ENCODE data around the gene ZC3H12A.
A peak's percentile ranks its signal among the peaks of the same experiment; 100 is the strongest.

ZC3H12A gene

GRCh38 chr1:37455516-37455915 lies 18.9 kb upstream of the ZC3H12A start:
- no peak for DNase-seq (ENCODE audit: low read depth)

- DNase-seq (ENCODE audit: low read depth), result no peak
Observed at GRCh38 chr1:37456614-37457013, 17.8 kb upstream of the ZC3H12A start.

- DNase-seq (ENCODE audit: low read depth), result no peak
Observed at GRCh38 chr1:37458551-37458950, 15.8 kb upstream of the ZC3H12A start.

- DNase-seq (ENCODE audit: low read depth), result no peak
Observed at GRCh38 chr1:37461698-37462436, 12.5 kb upstream of the ZC3H12A start.

GRCh38 chr1:37464443-37464842 lies 9.9 kb upstream of the ZC3H12A start:
- no peak for DNase-seq (ENCODE audit: low read depth)

GRCh38 chr1:37465593-37466517 lies 8.5 kb upstream of the ZC3H12A start:
- no peak for DNase-seq (ENCODE audit: low read depth)

GRCh38 chr1:37468037-37468436 lies 6.3 kb upstream of the ZC3H12A start:
- no peak for DNase-seq (ENCODE audit: low read depth)

- DNase-seq (ENCODE audit: low read depth), result no peak
Observed at GRCh38 chr1:37469386-37469785, 5.0 kb upstream of the ZC3H12A start.

- no peak for DNase-seq (ENCODE audit: low read depth)
Observed at GRCh38 chr1:37471345-37472231, 2.8 kb upstream of the ZC3H12A start.

GRCh38 chr1:37472281-37472680 lies 2.1 kb upstream of the ZC3H12A start:
- no peak for DNase-seq (ENCODE audit: low read depth)

GRCh38 chr1:37472994-37473393 lies 1.4 kb upstream of the ZC3H12A start:
- no peak for DNase-seq (ENCODE audit: low read depth)

GRCh38 chr1:37473431-37474045 lies 842 bp upstream of the ZC3H12A start:
- DNase-seq (ENCODE audit: low read depth), result no peak

GRCh38 chr1:37474697-37475379 lies 458 bp downstream of the ZC3H12A start:
- no peak for DNase-seq (ENCODE audit: low read depth)

GRCh38 chr1:37475380-37476086 lies 1.2 kb downstream of the ZC3H12A start:
- no peak for DNase-seq (ENCODE audit: low read depth)

- no peak for DNase-seq (ENCODE audit: low read depth)
Observed at GRCh38 chr1:37476087-37476452, 1.7 kb downstream of the ZC3H12A start.

GRCh38 chr1:37476460-37477197 lies 2.2 kb downstream of the ZC3H12A start:
- DNase-seq (ENCODE audit: low read depth), result no peak

GRCh38 chr1:37477198-37477931 lies 3.0 kb downstream of the ZC3H12A start:
- peak; percentile 81 for DNase-seq (ENCODE audit: low read depth)

GRCh38 chr1:37477946-37478345 lies 3.6 kb downstream of the ZC3H12A start:
- no peak for DNase-seq (ENCODE audit: low read depth)

- DNase-seq (ENCODE audit: low read depth), result no peak
Observed at GRCh38 chr1:37478451-37478881, 4.1 kb downstream of the ZC3H12A start.

Data from stimulated activated CD8-positive, alpha-beta memory T cell treated with anti-CD3 and anti-CD28 coated beads, Interleukin-12 subunit alpha, Interleukin-12 subunit beta, amount 100 ng/mL, for 4 hours (primary cell).